Measurements from ENCODE around the gene RAB12. TPM values are rescaled to one million over a fixed set of nuclear protein-coding genes. Genes with fewer than 3 reads are reported as not detected.

Gene RAB12
- total and polyA plus RNA-seq, 2 of the 8 experiments (the other 6 are each of a cell fraction or from before 2014, with no cell fraction given): 19.7 to 45.9 TPM

DNA sequence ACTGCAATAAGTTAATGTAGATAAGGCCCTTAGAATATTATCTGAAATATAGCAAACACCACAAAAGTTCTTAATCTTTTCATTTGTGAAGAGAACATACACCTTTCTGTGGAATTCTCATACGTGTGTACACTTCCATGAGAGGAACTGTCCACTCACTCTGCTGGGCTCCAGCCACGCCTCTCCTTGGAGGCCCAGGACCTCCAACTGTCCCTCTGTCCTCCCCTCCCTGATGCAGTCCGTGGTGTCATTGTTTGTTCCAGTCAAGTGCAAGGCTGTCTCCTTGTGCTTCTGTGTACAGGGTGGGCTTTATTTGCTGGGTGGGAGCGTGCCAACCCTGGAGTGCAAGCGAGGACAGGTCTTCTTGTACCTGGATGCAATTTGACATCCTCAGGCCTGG lies 8.7 kb downstream of the RAB12 start (continued):
- TF ChIP-seq CBX8 (IDR thresholded peaks at IDR 0.05; ENCODE audit: borderline replicate concordance, low read depth, low read length): no peak
